NOMO-1 treated with dmso at 0.1 percent for 144 hours (cell line): ENCODE results near the gene ITIH5.
A peak's percentile ranks its signal among the peaks of the same experiment; 100 is the strongest.

Experiments used
- DNase-seq: peaks from one replicate; lab custom pipeline; 2025; ENCODE audit not compliant: unreplicated experiment; lab: John Stamatoyannopoulos, UW

ITIH5 gene

GRCh38 chr10:7634142-7634894 is 32.4 kb downstream of the ITIH5 start:
- DNase-seq = no peak

GRCh38 chr10:7626283-7626682 is 40.5 kb downstream of the ITIH5 start:
- DNase-seq = no peak

GRCh38 chr10:7625836-7626235 is 40.9 kb downstream of the ITIH5 start:
- DNase-seq = no peak

GRCh38 chr10:7625009-7625408 is 41.8 kb downstream of the ITIH5 start:
- no peak for DNase-seq

- DNase-seq = no peak
Measured at GRCh38 chr10:7622969-7623368, 43.8 kb downstream of the ITIH5 start.

- peak; percentile 31 for DNase-seq
Measured at GRCh38 chr10:7618461-7618860, 48.3 kb downstream of the ITIH5 start.

- no peak for DNase-seq
Measured at GRCh38 chr10:7611909-7612308, 54.9 kb downstream of the ITIH5 start.

- no peak for DNase-seq
Measured at GRCh38 chr10:7610651-7611389, 55.9 kb downstream of the ITIH5 start.

GRCh38 chr10:7610026-7610425 is 56.7 kb downstream of the ITIH5 start:
- DNase-seq = no peak

GRCh38 chr10:7609556-7609955 is 57.2 kb downstream of the ITIH5 start:
- no peak for DNase-seq

GRCh38 chr10:7608001-7608400 is 58.8 kb downstream of the ITIH5 start:
- no peak for DNase-seq

- DNase-seq = peak; percentile 20
Measured at GRCh38 chr10:7606951-7607404, 59.8 kb downstream of the ITIH5 start.

GRCh38 chr10:7605565-7606295 is 61.0 kb downstream of the ITIH5 start:
- DNase-seq = no peak

- no peak for DNase-seq
Measured at GRCh38 chr10:7601023-7601656, 65.6 kb downstream of the ITIH5 start.

- no peak for DNase-seq
Measured at GRCh38 chr10:7598771-7599170, 68.0 kb downstream of the ITIH5 start.

- no peak for DNase-seq
Measured at GRCh38 chr10:7596356-7596755, 70.4 kb downstream of the ITIH5 start.

GRCh38 chr10:7593905-7594304 is 72.9 kb downstream of the ITIH5 start:
- DNase-seq = no peak

- no peak for DNase-seq
Measured at GRCh38 chr10:7593063-7593462, 73.7 kb downstream of the ITIH5 start.

- DNase-seq = no peak
Measured at GRCh38 chr10:7592627-7593026, 74.1 kb downstream of the ITIH5 start.

GRCh38 chr10:7590271-7590670 is 76.5 kb downstream of the ITIH5 start:
- DNase-seq = no peak

- no peak for DNase-seq
Measured at GRCh38 chr10:7589748-7590147, 77.0 kb downstream of the ITIH5 start.
